K562 (cell line): ENCODE results near the gene TUBD1. TPM values are rescaled to one million over a fixed set of nuclear protein-coding genes. Genes with fewer than 3 reads are reported as not detected.

Experiments
- DDX20 ChIP-seq: fragments of 450-650 bp; IDR thresholded peaks from 2 replicates; pipeline ENCODE4 v1.6.1; 2016; ENCODE audit warnings: missing genetic modification characterization, low read depth, mild to moderate bottlenecking, missing compliant biosample characterization, moderate library complexity
- LCOR ChIP-seq: sonication (generic); formaldehyde crosslinking; IDR thresholded peaks from 2 replicates; pipeline ENCODE4 v1.8.0; 2022; ENCODE audit warnings: mild to moderate bottlenecking, missing genetic modification reagents
- POLR2B ChIP-seq: fragments of 450-650 bp; IDR thresholded peaks from 2 replicates; pipeline ENCODE4 v1.6.1; 2018; ENCODE audit warnings: low read depth; ENCODE audit not compliant: partially characterized antibody
- PREB ChIP-seq: sonication (generic); formaldehyde crosslinking; IDR thresholded peaks from 2 replicates; pipeline ENCODE4 v1.8.1; 2023; ENCODE audit warnings: mild to moderate bottlenecking, missing genetic modification reagents
- RCOR1 ChIP-seq, 2 experiments: IDR thresholded peaks; 2 replicates each; pipeline ENCODE4 v1.6.1; 2012; ENCODE audit warnings: low read depth in 2 of 2, low read length in 2 of 2, borderline replicate concordance in 1 of 2, improper control_type of control experiment in 1 of 2
- TFAP4 ChIP-seq: sonication (generic); formaldehyde crosslinking; IDR thresholded peaks from 2 replicates; pipeline ENCODE4 v1.8.0; 2022; ENCODE audit warnings: missing genetic modification reagents, mild to moderate bottlenecking, moderate library complexity, borderline replicate concordance
- TFE3 ChIP-seq: fragments of 450-650 bp; formaldehyde crosslinking; IDR thresholded peaks from 2 replicates; pipeline ENCODE4 v1.4.0; 2020; ENCODE audit warnings: mild to moderate bottlenecking, mixed read lengths
- ZBTB40 ChIP-seq, 2 experiments: fragments of 450-650 bp in 1 of 2; sonication (generic) in 1 of 2; formaldehyde crosslinking in 1 of 2; IDR thresholded peaks; 2 replicates each; pipeline versions ENCODE4 v1.7.1 to v1.9.0; 2016 to 2022; ENCODE audit warnings: inconsistent platforms in 1 of 2, mild to moderate bottlenecking in 1 of 2, missing genetic modification reagents in 1 of 2
- ZNF668 ChIP-seq: fragments of 250-450 bp; sonication (Bioruptor Pico); IDR thresholded peaks from 2 replicates; pipeline ENCODE4 v1.8.0; 2022; ENCODE audit warnings: mild to moderate bottlenecking, inconsistent platforms
- polyA plus RNA-seq, 8 experiments: library from polyadenylated mRNA; depleted of rRNA in 4 of 8; stranded (reverse) in 5 of 8; unstranded in 3 of 8; fragments of >200 nt; fragmentation: Nextera tagmentation in 2 of 8; fragmentation: Illumina TruSeq in 1 of 8; extraction: Ambion mirVana in 2 of 8; extraction: Trizol in 1 of 8; gene quantifications; 2 replicates each; pipeline versions ENCODE4 v1.2.1 to v1.2.3, GENCODE V29; 2011 to 2014; ENCODE audit warnings: inconsistent platforms in 1 of 8, missing spikeins in 1 of 8
- total RNA-seq, 7 experiments: library from RNA; depleted of rRNA in 6 of 7; stranded (reverse); fragments of >200 nt in 6 of 7; fragmentation: Illumina TruSeq in 2 of 7; extraction: Trizol in 2 of 7; gene quantifications; 2 replicates each; pipeline versions ENCODE4 v1.2.1 to v1.2.3, GENCODE V29; 2011 to 2021; ENCODE audit warnings: low replicate concordance in 1 of 7
- TF ChIP-seq, protein P1 (sequence below), 2 experiments: fragments of 450-650 bp; conservative IDR thresholded peaks; 2 replicates each; pipeline ENCODE4 v1.6.1; 2017; ENCODE audit warnings: mild to moderate bottlenecking in 2 of 2, moderate library complexity in 2 of 2

The TUBD1 gene
- total and polyA plus RNA-seq, 9 of the 15 experiments (the other 6 are each of a cell fraction or from before 2014, with no cell fraction given): 10.8 to 35.3 (median 17.9) TPM

GRCh38 chr17:59837308-59838051, 55.3 kb downstream of the TUBD1 start (continued):
- TF ChIP-seq ZBTB40 (IDR thresholded peaks at IDR 0.05) (peak; percentile 7; the same call in 1 of the 2 replicates), ZBTB40 (CRISPR knock-in tag; IDR thresholded peaks at IDR 0.05) (no peak), LCOR (peak; percentile 11; the same call in 1 of the 2 replicates), DDX20 (tag) (peak; percentile 79), RCOR1 (IDR thresholded peaks at IDR 0.05; ENCODE audit: borderline replicate concordance in 1 of 2, low read depth in 2 of 2, low read length in 2 of 2) (peak; percentile 62 to 76; a peak in 3 of 4 replicates), PREB (CRISPR knock-in tag) (no peak), TFE3 (CRISPR knock-in tag) (no peak), POLR2B (peak; percentile 99), TFAP4 (CRISPR knock-in tag) (peak; percentile 57; the same call in 1 of the 2 replicates), ZNF668 (CRISPR knock-in tag) (no peak)
- TF ChIP-seq, protein P1, sequence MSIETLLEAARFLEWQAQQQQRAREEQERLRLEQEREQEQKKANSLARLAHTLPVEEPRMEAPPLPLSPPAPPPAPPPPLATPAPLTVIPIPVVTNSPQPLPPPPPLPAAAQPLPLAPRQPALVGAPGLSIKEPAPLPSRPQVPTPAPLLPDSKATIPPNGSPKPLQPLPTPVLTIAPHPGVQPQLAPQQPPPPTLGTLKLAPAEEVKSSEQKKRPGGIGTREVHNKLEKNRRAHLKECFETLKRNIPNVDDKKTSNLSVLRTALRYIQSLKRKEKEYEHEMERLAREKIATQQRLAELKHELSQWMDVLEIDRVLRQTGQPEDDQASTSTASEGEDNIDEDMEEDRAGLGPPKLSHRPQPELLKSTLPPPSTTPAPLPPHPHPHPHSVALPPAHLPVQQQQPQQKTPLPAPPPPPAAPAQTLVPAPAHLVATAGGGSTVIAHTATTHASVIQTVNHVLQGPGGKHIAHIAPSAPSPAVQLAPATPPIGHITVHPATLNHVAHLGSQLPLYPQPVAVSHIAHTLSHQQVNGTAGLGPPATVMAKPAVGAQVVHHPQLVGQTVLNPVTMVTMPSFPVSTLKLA (conservative IDR thresholded peaks at IDR 0.05): peak; percentile 14 to 60; a peak in 2 of 4 replicates
